HTERT RPE-1 (cell line): ENCODE data around the gene BMAL1.
"Not testable (repeated sequence)": the region's sequence is repeated elsewhere in the genome, so short reads cannot be mapped to it uniquely, and the experiment has no call there.

Source experiments
- in situ Hi-C: fragments of 300-500 bp; cut with MboI; formaldehyde crosslinking; loops from 4 replicates; pipeline ENCODE4 v1.14.3; 2020; ENCODE audit warnings: low sequenced_read_pairs

The BMAL1 gene

DNA sequence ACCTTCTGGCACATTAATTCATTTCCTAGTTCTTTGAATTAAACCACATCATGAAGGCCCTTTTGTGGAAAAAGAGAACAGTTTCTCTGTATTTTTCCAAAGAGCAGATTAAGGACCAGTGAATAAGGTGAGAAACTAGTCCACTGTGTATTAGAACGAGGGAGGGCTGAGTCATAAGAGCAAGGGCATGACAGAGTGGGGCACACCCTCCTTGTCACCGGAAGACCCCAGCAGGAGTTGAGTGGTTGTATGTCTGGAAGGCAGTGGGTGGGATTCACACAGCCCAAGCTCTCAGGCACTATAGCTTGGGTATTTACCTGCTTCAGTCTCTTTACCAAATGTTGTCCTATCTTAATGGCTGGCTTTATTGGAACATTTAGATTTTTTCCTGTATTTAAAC is 86.8 kb downstream of the BMAL1 start:
- in situ Hi-C loops: no loop called here

DNA sequence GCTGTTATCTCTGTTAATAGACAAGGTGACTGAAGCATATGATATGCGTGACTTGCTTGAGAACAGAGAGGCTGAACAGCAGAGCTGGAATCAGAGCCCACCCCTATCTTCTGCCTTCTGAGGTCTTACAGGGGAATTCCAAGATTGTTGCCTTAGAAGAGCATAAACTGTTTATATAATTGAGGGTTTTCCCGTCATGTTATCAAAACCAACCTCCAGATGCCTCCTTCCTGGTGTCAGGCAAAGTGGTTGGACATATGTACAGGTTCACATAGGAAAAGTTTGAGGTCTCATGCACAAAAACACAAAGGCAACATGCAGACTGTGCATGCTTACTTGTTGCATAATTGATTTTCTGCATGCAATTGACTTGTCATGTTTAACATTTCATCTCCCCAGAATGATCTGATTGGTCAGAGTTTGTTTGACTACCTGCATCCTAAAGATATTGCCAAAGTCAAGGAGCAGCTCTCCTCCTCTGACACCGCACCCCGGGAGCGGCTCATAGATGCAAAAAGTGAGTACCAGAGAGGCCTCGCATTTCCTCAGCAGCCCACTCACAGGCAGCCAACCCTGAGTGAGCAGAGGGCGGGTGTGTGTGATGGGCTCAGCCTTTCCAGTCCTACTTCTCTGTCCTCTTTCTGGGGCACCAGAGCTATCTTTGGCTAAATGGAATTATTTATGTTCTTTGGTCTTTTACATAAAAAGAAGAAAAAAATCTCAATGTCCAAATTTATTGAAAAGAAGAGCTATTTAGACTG is 88.9 kb downstream of the BMAL1 start:
- in situ Hi-C loops: no loop called here

DNA sequence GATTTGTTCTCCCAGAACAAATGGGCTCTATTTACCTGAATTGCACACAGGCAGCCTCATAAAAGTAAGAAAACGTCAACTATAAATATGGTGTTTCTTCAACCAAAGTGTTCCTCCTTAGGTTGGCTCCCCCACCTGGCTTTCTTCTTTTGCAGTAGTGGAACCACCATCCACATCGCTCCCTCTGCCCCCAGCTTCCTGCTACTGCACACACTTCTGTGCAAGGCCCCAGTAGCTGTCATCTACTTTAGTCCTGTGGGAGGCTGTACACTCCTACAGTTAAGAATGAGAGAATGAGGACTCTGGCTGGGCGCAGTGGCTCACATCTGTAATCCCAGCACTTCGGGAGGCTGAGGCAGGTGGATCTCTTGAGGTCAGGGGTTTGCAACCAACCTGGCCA is 89.5 kb downstream of the BMAL1 start:
- in situ Hi-C loops: no loop called here

DNA sequence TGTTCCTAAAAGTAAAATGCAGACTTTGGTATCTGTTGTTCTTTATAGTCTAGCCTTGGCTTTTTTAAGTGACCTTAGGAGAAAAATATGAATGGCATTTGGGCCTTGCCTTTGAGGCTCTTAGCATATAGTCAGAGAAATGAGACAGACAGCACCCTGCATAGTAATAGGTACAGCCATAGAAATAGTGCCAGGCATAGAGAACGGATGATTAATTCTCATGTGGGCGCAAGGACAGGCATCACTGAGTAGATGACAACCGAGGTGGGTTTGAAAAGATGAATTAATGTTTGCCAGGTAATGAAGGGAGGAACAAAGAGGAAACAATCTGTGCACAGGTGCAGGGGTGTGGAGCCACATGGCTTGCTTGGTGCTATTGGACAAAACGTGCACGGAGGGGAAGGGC is 90.5 kb downstream of the BMAL1 start:
- in situ Hi-C loops: no loop called here

DNA sequence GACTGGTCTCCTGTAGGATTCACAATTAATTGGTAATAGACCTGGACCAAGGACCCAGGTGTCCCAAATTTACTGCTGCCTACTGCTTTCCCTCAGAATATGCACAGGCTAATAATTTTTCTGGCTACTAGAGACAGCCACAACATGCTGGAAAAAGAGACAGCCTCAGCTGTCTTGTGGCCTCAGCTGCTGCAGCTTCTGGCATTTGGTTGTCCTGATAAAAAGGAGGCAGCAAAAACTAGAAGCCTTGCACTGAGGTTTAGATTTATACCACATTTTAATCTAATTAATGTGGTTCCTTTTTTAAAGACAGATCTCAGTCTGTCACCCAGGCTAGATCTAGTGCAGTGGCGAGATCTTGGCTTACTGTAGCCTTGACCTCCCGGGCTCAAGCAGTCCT is 95.6 kb downstream of the BMAL1 start:
- in situ Hi-C loops: no loop called here

DNA sequence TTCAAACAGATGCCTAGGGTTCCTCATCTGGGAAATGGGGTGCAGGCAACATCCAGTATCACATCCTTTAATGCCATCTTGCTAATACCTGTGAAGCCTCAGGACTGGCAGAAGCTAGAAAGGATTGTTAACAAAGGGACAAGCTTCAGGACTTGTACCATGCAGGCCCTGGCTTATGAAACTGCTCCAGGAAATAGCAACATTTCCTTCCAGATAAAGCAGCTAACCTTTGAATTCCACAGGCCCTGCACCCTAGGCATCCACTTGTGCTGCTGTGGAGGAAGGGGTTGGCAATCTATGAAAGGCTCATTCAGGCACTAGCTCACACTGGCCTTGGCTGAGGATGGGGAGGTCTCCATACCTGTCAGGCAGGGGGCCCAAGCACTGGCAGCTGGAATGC is 98.2 kb downstream of the BMAL1 start:
- in situ Hi-C loops: no loop called here

DNA sequence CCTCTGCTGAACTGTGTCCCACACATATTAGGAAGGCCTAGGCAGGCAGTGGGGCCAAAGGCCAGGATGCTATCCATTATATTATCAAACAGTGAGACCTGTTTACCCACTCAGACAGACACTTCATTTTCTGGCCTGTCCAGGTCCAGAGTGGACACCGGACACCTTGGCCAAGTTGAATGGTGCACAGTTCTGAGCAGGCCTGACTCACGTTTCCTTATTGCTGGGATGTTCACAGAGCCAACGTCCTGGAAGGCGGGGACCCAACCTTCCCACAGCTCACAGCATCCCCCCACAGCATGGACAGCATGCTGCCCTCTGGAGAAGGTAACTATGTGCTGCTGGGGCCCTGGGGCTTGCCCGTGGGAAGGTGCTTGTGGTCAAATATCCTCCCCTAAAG is 98.8 kb downstream of the BMAL1 start:
- in situ Hi-C loops: no loop called here

DNA sequence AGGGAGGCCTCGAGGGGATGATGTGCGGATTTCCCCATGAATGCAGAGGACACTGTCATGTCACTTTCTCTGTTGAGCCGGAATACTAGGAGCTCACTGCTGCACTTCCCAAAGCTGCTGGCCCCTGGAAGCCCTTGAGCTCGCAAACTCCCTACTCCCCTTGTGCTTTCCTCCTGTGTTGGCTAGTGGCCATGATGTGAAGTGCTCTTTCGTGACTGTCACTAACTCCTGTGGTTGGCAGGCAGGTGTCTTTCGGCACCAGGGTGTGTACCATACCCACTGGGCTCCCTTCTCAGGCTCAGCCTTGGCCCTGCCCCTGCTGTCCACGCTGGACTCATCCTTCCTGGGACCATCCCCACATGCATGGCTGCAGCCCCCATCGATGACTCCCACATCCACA is 99.2 kb downstream of the BMAL1 start:
- in situ Hi-C loops: no loop called here

DNA sequence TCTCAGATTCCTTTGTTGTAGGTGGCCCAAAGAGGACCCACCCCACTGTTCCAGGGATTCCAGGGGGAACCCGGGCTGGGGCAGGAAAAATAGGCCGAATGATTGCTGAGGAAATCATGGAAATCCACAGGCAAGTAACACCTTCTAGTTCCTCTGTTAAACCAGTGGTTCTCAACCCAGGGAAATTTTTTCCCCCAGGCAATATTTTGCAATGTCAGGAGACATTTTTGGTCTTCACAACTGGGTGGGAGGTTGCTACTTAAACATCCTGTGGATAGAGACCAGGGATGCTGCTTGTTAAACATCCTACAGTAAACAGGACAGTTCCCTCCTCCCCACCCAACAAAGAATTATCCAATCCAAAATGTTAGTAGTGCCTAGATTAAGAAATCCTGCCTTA is 100.7 kb downstream of the BMAL1 start:
- in situ Hi-C loops: no loop called here

DNA sequence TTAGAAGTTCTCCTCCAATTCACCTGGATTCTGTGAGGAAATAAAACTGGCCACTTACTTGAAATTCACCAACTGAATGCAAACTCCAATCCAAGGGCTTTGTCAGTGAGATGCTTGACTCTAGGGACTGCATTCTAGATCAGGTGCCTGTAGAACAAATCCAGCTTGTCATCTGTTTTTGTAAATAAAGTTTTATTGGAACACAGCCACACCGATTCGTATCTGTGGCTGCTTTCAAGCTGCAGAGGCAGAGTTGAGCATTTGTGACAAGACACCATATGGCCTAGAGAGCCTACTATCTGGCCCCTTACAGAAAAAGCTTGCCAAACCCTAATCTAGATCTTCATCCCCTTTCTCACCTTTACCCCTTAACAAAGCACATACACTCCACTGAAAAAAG is 103.1 kb downstream of the BMAL1 start:
- in situ Hi-C loops: no loop called here

DNA sequence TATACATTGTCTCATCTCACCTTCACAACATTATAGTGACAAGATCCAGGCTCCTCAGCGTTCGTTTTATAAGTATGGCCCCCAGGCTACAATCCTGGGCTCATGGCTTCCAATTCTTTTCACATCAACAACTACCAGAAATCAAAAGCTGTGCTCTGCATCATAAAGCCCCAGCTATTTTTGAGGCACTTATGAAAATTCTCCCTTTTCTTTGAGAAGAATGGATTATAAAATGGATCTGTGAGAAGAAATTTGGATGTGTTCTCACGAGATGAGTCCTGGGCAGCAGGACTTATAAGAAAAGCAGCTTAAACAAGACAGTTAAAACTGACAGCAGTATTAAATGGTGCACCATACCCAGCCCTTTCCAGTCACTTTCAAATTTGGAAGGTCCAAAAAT is 105.2 kb downstream of the BMAL1 start:
- in situ Hi-C loops: no loop called here

DNA sequence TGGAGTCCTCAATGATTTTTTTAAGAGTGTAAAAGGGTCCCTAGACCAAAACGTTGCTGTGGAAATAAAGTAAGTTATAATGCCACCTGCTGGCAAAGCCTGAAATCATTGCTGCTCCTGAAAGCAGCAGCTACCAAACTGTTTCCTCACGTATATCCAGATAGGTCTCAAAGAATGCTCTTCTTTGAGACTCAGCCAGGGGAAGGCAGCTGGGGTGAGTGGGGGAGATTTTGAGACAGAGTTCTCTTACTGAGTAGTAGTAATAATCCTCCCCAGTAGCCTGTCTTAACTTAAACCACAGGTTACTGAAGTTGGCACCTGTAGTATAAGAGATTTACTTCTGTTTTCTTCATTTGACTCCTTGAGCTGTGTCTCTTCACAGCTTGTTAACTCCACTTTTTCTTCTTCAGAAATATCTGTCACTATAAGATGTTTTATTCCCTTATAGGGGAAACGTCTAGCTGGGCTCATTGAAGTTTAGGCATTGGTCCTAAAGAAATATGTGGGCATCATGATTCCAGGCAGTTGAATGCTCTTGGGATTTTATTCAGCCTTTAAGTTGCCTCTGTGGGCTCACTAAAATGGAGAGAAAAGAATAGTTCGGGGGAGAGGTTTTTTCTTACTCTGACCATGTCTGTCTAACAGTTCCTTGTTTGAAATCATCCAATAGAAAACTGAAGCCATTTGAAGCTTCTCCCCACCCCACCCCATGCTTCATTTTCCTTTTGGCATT is 107.5 kb downstream of the BMAL1 start:
- in situ Hi-C loops: no loop called here

DNA sequence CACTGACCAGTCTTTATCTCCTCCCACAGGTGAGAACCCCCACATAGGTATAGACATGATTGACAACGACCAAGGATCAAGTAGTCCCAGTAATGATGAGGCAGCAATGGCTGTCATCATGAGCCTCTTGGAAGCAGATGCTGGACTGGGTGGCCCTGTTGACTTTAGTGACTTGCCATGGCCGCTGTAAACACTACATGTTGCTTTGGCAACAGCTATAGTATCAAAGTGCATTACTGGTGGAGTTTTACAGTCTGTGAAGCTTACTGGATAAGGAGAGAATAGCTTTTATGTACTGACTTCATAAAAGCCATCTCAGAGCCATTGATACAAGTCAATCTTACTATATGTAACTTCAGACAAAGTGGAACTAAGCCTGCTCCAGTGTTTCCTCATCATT is 109.0 kb downstream of the BMAL1 start:
- in situ Hi-C loops: no loop called here

DNA sequence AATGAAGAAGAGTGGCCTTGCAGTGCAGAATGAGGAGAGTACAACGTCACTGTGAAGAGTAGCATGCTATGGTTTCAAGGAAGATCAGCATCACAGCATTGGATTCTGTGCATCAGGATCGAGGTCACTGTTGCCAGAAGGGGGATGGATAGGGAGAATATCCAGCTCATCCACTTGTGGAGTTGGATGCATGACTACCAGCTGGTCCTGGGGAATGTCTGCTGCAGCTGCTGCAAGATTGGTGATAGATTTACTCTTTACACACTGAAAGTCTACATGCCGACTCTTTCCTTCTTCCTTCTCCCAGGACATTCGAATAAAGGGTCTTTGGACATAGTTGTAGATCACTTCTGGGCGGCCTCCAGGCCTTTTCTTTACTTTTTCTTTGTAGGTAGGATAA is 111.2 kb downstream of the BMAL1 start:
- in situ Hi-C loops: no loop called here

DNA sequence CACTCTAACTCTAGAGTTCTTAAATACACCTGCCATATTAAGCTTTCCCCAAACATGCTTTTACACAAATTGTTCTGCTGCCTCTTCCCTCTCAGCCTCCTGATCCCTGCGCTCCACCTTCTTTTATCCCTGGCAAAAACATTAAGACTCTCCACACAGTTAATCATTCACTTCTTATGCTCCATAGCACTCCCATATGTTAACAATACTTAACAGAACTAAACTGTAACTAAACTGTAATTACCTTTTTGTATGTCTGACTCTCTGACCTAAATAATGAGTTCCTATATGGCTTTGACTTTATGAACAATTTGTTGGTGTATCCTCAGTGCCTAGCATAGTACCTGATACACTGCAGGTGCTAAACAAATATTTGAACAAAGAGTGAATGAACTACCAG is 113.6 kb downstream of the BMAL1 start:
- in situ Hi-C loops: no loop called here

DNA sequence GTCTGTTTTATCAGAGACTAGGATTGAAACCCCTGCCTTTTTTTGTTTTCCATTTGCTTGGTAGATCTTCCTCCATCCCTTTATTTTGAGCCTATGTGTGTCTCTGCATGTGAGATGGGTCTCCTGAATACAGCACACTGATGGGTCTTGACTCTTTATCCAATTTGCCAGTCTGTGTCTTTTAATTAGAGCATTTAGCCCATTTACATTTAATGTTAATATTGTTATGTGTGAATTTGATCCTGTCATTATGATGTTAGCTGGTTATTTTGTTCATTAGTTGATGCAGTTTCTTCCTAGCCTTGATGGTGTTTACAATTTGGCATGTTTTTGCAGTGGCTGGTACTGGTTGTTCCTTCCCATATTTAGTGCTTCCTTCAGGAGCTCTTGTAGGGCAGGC is 120.7 kb downstream of the BMAL1 start:
- in situ Hi-C loops: not testable (repeated sequence)

DNA sequence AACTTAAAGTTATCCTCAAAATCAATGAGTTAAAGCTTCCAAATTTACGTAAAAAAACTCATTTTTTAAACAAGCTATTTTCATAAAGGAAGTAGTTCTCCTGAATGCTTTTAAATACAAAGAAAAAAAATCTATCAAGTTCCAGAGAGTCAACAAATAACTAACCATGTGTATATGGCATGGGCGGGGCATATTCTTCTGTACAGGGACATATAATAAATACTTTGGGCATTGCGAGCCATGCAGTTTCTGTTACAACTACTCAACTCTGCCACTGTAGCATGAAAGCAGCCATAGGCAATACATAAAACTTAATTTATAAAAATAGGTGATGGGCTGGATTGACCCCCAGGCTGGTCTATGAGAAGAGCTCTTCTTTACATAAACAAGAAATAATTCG is 127.6 kb downstream of the BMAL1 start:
- in situ Hi-C loops: no loop called here

DNA sequence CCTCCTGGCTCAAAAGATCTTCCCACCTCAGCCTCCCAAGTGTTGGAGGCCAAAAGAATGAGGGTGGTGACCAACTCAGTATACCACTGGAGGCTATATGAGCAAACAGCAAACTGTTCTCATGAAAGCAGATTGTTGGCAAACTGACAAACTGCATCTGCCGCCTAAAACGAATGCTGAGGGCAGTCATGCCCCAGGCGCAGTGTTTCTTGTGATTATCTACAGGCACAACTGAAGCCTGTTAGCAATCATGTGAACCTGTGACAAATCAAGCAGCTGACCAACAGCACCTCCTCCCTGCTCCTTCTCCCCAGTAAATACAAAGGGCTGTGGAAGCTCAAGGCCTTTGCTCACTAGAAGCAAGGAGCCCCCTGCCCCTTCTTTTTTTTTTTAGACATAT is 137.6 kb downstream of the BMAL1 start:
- in situ Hi-C loops: no loop called here

DNA sequence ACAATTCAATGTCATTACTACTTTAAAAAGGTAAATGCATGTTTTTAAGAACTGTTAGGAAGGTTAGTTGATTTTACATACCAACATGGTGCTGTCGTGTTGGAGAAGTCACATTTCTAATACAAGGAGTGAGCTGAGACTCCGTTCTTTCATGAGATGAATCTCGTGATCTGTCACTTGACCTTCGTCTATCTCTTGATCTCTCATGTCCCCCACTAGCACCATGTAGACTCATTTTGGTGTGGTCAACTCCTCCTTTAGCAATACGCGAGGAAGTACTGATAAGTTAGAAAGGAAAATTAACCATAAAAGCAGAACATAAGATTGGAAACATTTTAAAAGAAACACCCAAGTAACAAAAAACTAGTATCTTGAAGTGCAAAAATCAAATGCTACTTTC is 144.0 kb downstream of the BMAL1 start:
- in situ Hi-C loops: no loop called here

DNA sequence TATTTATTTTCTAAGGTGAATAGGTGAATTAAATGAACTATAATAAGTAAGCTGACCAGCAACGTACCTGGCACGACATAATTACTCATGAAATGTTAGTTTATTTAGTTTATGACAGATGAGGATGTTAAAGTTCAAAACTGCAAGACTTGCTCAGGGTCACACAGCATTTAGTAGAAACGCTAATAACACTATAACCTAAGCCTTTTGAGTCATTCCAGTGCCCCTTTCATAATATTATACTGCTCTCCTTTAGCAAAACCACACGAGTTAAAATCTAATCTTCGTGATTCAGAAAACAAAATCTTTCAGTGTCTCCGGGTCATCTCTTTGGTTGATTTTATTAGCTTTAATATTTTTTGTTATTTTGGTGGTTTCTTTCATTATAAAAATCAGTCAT is 145.8 kb downstream of the BMAL1 start:
- in situ Hi-C loops: no loop called here

DNA sequence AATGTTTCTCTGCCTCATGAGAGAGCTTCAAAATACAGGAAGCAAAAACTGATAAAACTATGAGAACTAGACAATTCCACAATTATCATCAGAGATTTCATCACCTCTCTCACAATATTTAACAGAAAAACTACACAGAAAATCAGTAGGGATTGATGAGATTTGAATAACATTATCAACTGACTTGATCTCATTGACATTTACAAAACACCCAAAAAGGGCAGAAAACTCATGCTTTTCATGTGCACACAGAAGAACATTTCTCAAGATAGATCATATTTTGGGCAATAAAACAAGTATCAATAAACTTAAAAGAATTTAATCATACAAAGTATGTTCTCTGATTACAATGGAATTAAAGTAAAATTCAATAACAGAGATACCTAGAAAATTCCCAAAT is 149.8 kb downstream of the BMAL1 start:
- in situ Hi-C loops: no loop called here

DNA sequence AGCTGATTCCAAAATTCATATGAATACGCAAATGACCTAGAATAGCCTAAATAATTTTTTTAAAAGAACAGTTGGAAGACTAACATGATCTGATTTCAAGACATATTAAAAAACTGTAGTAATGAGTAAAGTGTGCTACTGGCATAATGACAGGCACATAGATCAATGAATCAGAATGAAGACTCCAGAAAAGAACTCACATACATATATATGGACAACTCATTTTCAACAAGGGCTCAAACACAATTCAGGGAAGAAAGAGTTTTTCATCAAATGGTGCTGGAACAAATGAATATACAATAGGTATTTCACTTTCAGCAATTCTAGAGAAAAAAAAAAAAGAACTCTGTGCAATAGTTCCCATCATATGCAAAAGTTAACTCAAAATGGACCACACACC is 151.7 kb downstream of the BMAL1 start:
- in situ Hi-C loops: no loop called here

DNA sequence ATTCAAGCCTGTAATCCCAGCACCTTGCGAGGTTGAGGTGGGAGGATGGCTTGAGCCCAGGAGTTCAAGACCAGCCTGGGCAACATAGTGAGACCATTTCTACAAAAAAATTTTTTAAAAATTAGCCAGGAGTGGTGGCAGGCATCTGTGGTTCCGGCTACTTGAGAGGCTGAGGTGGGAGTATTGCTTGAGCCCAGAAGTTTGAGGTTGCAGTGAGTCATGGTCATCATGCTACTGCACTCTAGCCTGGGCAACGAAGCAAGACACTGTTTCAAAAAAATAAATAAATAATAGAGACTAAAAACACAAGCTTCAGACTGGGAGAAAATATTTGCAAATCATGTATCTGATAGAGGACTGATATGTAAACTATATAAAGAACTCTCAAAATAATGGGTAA is 152.2 kb downstream of the BMAL1 start:
- in situ Hi-C loops: no loop called here
